Measurements from ENCODE around the gene NARS2.

Gene NARS2

DNA sequence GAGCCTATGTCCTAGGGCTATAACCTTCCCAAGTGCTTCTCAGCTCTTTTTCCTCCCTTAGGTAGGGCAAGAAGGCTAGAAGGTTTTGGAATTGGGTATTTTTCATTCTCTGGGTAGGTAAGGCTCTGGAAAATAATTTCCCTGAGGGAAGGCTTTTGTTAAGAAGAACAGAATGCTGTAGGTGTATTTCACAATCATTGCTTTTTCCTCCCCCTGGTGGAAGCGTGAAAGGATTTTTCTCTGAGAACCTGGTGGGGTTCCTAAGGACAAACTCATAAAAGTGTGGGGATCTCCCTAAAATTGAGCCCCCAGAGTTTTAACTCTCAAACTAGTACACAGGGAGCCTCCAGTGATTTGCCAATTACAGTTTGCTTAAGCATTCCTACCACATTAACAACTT, 41.1 kb upstream of the NARS2 start:
- TF ChIP-seq ZBTB7A (IDR thresholded peaks at IDR 0.05; ENCODE audit: low read depth) (no peak), REST (IDR thresholded peaks at IDR 0.05; ENCODE audit: low read depth) (no peak), YY1 (IDR thresholded peaks at IDR 0.05; ENCODE audit: low read depth) (no peak), CREB1 (IDR thresholded peaks at IDR 0.05; ENCODE audit: low read depth) (no peak), CEBPB (IDR thresholded peaks at IDR 0.05) (no peak), TCF12 (IDR thresholded peaks at IDR 0.05; ENCODE audit: low read depth) (no peak), RAD21 (IDR thresholded peaks at IDR 0.05; ENCODE audit: low read depth) (no peak), EP300 (IDR thresholded peaks at IDR 0.05; ENCODE audit: borderline replicate concordance) (no peak), TEAD4 (IDR thresholded peaks at IDR 0.05) (no peak), EGR1 (IDR thresholded peaks at IDR 0.05) (no peak), NFIC (IDR thresholded peaks at IDR 0.05) (no peak), TAF1 (IDR thresholded peaks at IDR 0.05; ENCODE audit: low read depth) (no peak), FOXM1 (IDR thresholded peaks at IDR 0.05; ENCODE audit: borderline replicate concordance, low read depth) (no peak)
- TF ChIP-seq, protein P1, sequence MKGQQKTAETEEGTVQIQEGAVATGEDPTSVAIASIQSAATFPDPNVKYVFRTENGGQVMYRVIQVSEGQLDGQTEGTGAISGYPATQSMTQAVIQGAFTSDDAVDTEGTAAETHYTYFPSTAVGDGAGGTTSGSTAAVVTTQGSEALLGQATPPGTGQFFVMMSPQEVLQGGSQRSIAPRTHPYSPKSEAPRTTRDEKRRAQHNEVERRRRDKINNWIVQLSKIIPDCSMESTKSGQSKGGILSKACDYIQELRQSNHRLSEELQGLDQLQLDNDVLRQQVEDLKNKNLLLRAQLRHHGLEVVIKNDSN (IDR thresholded peaks at IDR 0.05): no peak
- TF ChIP-seq, protein P2, sequence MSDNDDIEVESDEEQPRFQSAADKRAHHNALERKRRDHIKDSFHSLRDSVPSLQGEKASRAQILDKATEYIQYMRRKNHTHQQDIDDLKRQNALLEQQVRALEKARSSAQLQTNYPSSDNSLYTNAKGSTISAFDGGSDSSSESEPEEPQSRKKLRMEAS (IDR thresholded peaks at IDR 0.05): no peak

- no peak for TF ChIP-seq TEAD4 (IDR thresholded peaks at IDR 0.05)
- no peak for TF ChIP-seq YY1 (IDR thresholded peaks at IDR 0.05; ENCODE audit: low read depth)
- no peak for TF ChIP-seq EGR1 (IDR thresholded peaks at IDR 0.05)
- TF ChIP-seq NFIC (IDR thresholded peaks at IDR 0.05): no peak
- no peak for TF ChIP-seq EP300 (IDR thresholded peaks at IDR 0.05; ENCODE audit: borderline replicate concordance)
- TF ChIP-seq TAF1 (IDR thresholded peaks at IDR 0.05; ENCODE audit: low read depth): no peak
- TF ChIP-seq FOXM1 (IDR thresholded peaks at IDR 0.05; ENCODE audit: borderline replicate concordance, low read depth): no peak
- TF ChIP-seq, protein P1 (IDR thresholded peaks at IDR 0.05): no peak
- no peak for TF ChIP-seq RAD21 (IDR thresholded peaks at IDR 0.05; ENCODE audit: low read depth)
- no peak for TF ChIP-seq CEBPB (IDR thresholded peaks at IDR 0.05)
- no peak for TF ChIP-seq REST (IDR thresholded peaks at IDR 0.05; ENCODE audit: low read depth)
- TF ChIP-seq ZBTB7A (IDR thresholded peaks at IDR 0.05; ENCODE audit: low read depth): no peak
- TF ChIP-seq CREB1 (IDR thresholded peaks at IDR 0.05; ENCODE audit: low read depth): no peak
- TF ChIP-seq, protein P2 (IDR thresholded peaks at IDR 0.05): no peak
- TF ChIP-seq TCF12 (IDR thresholded peaks at IDR 0.05; ENCODE audit: low read depth): no peak
These were observed 38.7 kb upstream of the NARS2 start for GRCh38 chr11:78613378-78613813.

GRCh38 chr11:78612721-78613377, 38.2 kb upstream of the NARS2 start:
- no peak for TF ChIP-seq CEBPB (IDR thresholded peaks at IDR 0.05)

DNA sequence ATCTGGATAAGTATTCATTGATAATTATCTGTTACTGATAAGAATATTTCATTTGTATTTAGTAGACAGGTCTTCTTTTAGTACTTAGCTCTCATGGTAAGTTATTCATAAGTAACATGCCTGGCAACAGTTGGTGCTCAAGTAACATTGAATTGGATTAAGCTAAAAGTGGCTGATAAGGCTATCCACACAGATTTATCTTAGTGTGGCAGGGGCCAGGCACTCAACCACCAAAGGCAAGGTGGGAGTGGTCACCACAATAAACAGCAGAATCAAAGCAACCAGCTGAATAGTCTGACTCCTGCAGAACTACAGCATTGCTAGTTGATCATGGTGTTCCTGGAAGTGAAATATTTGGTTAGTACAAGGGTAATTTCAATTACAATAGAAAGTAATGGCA, 33.0 kb upstream of the NARS2 start:
- TF ChIP-seq NFIC (IDR thresholded peaks at IDR 0.05) (no peak), TAF1 (IDR thresholded peaks at IDR 0.05; ENCODE audit: low read depth) (no peak), REST (IDR thresholded peaks at IDR 0.05; ENCODE audit: low read depth) (no peak), YY1 (IDR thresholded peaks at IDR 0.05; ENCODE audit: low read depth) (no peak), EGR1 (IDR thresholded peaks at IDR 0.05) (no peak), CEBPB (IDR thresholded peaks at IDR 0.05) (no peak), RAD21 (IDR thresholded peaks at IDR 0.05; ENCODE audit: low read depth) (no peak), FOXM1 (IDR thresholded peaks at IDR 0.05; ENCODE audit: borderline replicate concordance, low read depth) (no peak), ZBTB7A (IDR thresholded peaks at IDR 0.05; ENCODE audit: low read depth) (no peak), CREB1 (IDR thresholded peaks at IDR 0.05; ENCODE audit: low read depth) (no peak), TEAD4 (IDR thresholded peaks at IDR 0.05) (no peak), EP300 (IDR thresholded peaks at IDR 0.05; ENCODE audit: borderline replicate concordance) (no peak), TCF12 (IDR thresholded peaks at IDR 0.05; ENCODE audit: low read depth) (no peak)
- TF ChIP-seq, protein P1 (IDR thresholded peaks at IDR 0.05): no peak
- TF ChIP-seq, protein P2 (IDR thresholded peaks at IDR 0.05): no peak
